Lung (tissue), 12 donors: ENCODE results near the gene SLC25A4. TPM values are rescaled to one million over a fixed set of nuclear protein-coding genes. Genes with fewer than 3 reads are reported as not detected.

Experiments
- ATAC-seq: fragments of 200-7000 bp; cut with Tn5 transposase; one replicate; pipeline ENCODE4 v1.9.1; 2020; ENCODE audit warnings: moderate number of reproducible peaks; ENCODE audit not compliant: insufficient read depth, low FRiP score
- DNase-seq, 3 donors: peaks; one replicate each; pipeline ENCODE4 v3.0.0-alpha.2; 2013 to 2017
- H3K27ac ChIP-seq, 2 donors: one replicate each; pipeline ENCODE4 v1.5.1; 2013; ENCODE audit warnings: mild to moderate bottlenecking in 2 of 2, moderate library complexity in 2 of 2, control low read depth in 1 of 2, inconsistent platforms in 1 of 2, low read depth in 1 of 2, low read length in 1 of 2
- H3K27me3 ChIP-seq, 3 donors: one replicate each; pipeline ENCODE4 v1.5.1; 2013; ENCODE audit warnings: low read length in 2 of 3; ENCODE audit not compliant: control insufficient read depth in 3 of 3, insufficient read depth in 3 of 3
- H3K36me3 ChIP-seq, 4 donors: one replicate each; pipeline ENCODE4 v1.5.1; 2013; ENCODE audit warnings: low read length in 4 of 4, mild to moderate bottlenecking in 1 of 4, moderate library complexity in 1 of 4; ENCODE audit not compliant: control insufficient read depth in 4 of 4, insufficient read depth in 4 of 4
- H3K4me1 ChIP-seq, 5 donors: one replicate each; pipeline ENCODE4 v1.5.1; 2013; ENCODE audit warnings: low read length in 5 of 5, mild to moderate bottlenecking in 2 of 5, moderate library complexity in 1 of 5; ENCODE audit not compliant: control insufficient read depth in 5 of 5, insufficient read depth in 5 of 5
- H3K4me3 ChIP-seq: one replicate; pipeline ENCODE4 v1.5.1; 2013; ENCODE audit warnings: mild to moderate bottlenecking, control low read depth, moderate library complexity
- H3K9ac ChIP-seq, 2 donors: one replicate each; pipeline ENCODE4 v1.5.1; 2013; ENCODE audit warnings: low read length in 2 of 2, control low read depth in 1 of 2; ENCODE audit not compliant: insufficient read depth in 1 of 2
- H3K9me3 ChIP-seq, 4 donors: one replicate each; pipeline ENCODE4 v1.5.1; 2013; ENCODE audit warnings: low read length in 3 of 4, mild to moderate bottlenecking in 1 of 4, moderate library complexity in 1 of 4; ENCODE audit not compliant: control insufficient read depth in 4 of 4, insufficient read depth in 3 of 4
- WGBS, 2 donors: extraction: QIAGEN DNeasy Blood & Tissue Kit; methylation state at CpG; one replicate each; pipeline ENCODE4 v1.1.7; 2013; 5-methylcytosine and 5-hydroxymethylcytosine counted together
- polyA plus RNA-seq, 2 donors: library from polyadenylated mRNA; stranded (reverse); fragments of 200-250 nt; gene quantifications; one replicate each; pipeline ENCODE4 v1.2.1, GENCODE V29; 2013
- total RNA-seq, 2 donors: library from RNA; depleted of rRNA in 1 of 2; stranded (reverse); fragments of >200 nt in 1 of 2; gene quantifications; one replicate each; pipeline ENCODE4 v1.2.1, GENCODE V29; 2014 to 2021
- TF ChIP-seq, protein P1 (sequence below): IDR thresholded peaks from 2 replicates; pipeline ENCODE4 v1.5.1; 2012; ENCODE audit warnings: mild to moderate bottlenecking; ENCODE audit errors: control extremely low read depth, extremely low read depth
- donor health status: control.
- donor health status: control.
- donor health status: Bipolar disorder and iron deficiency.
- donor health status: healthy.
- donor health status: DM: yes; HTN: yes; CAD: no.

Gene SLC25A4
- total and polyA plus RNA-seq, 4 donors = 18.3 to 52.2 (median 30.8) TPM

- no peak overlapping the region for H3K9ac ChIP-seq
- H3K4me1 ChIP-seq = peaks cover 0 to 31% (median 0%) of the 10 kb centered on the region in 5 donors
- H3K36me3 ChIP-seq = no peaks in the 10 kb centered on the region
- H3K4me3 ChIP-seq = no peak overlapping the region
- ATAC-seq (no peak), DNase-seq (no peak)
- TF ChIP-seq, protein P1, sequence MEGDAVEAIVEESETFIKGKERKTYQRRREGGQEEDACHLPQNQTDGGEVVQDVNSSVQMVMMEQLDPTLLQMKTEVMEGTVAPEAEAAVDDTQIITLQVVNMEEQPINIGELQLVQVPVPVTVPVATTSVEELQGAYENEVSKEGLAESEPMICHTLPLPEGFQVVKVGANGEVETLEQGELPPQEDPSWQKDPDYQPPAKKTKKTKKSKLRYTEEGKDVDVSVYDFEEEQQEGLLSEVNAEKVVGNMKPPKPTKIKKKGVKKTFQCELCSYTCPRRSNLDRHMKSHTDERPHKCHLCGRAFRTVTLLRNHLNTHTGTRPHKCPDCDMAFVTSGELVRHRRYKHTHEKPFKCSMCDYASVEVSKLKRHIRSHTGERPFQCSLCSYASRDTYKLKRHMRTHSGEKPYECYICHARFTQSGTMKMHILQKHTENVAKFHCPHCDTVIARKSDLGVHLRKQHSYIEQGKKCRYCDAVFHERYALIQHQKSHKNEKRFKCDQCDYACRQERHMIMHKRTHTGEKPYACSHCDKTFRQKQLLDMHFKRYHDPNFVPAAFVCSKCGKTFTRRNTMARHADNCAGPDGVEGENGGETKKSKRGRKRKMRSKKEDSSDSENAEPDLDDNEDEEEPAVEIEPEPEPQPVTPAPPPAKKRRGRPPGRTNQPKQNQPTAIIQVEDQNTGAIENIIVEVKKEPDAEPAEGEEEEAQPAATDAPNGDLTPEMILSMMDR = no peak
- H3K27ac ChIP-seq = peak overlapping the region in 1 of 2 donors; percentile 73
- H3K27me3 ChIP-seq = no peaks in the 10 kb centered on the region
- no peaks in the 10 kb centered on the region for H3K9me3 ChIP-seq
- WGBS, 2 donors = 77 to 84% methylated on average over 6 of the region's 6 CpGs
Observed at GRCh38 chr4:185120631-185120946, 22.5 kb upstream of the SLC25A4 start.

DNA sequence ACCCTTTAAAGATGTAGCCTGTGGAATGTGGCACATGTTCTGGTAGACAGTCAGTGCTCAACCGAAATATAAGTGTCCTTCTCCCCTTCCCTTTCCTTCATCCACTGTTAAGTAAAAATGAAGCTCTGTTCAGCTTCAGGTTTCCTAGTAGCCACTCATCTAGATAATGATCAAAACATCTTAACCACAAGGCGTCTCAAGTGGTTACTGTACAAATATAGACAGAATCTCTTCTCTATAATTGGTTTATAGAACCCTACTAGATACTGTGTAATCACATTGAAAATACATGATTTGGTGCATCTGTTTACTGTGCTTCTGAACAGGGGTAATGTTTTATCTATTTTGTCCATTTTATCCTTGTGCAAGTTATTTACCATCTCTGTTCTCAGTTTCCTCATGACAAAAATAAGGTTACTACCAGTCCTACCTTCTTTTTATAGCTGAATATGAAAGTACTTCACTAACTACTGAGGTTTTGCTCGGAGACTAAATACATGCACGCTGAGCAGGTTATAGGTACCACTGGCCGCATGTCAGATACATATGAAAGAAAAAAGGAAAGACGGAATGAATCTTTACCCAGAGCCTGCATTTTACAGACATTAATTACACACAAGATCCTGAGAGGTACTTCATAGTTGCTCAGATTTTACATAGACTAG, 20.3 kb upstream of the SLC25A4 start:
- H3K9ac ChIP-seq = no peak overlapping the region
- no peaks in the 10 kb centered on the region for H3K27me3 ChIP-seq
- DNase-seq (no peak), ATAC-seq (no peak)
- WGBS, 2 donors = 77% methylated on average over 6 of the region's 6 CpGs
- no peak overlapping the region for H3K4me3 ChIP-seq
- peaks cover 0 to 26% (median 2%) of the 10 kb centered on the region in 5 donors for H3K4me1 ChIP-seq
- no peaks in the 10 kb centered on the region for H3K36me3 ChIP-seq
- H3K27ac ChIP-seq = no peak overlapping the region
- TF ChIP-seq, protein P1 = no peak
- H3K9me3 ChIP-seq = no peaks in the 10 kb centered on the region

GRCh38 chr4:185124006-185124405, 19.1 kb upstream of the SLC25A4 start:
- Histone ChIP-seq H3K27me3 (peaks cover 0 to 4% (median 3%) of the 10 kb centered on the region in 3 donors), H3K4me1 (peaks cover 0 to 28% (median 2%) of the 10 kb centered on the region in 5 donors), H3K36me3 (no peaks in the 10 kb centered on the region), H3K27ac (no peak overlapping the region), H3K4me3 (no peak overlapping the region), H3K9ac (no peak overlapping the region), H3K9me3 (no peaks in the 10 kb centered on the region)
- ATAC-seq (no peak), DNase-seq (no peak)
- TF ChIP-seq, protein P1 = no peak
- 67 to 71% methylated on average over 3 of the region's 3 CpGs for WGBS, 2 donors
